Fibroblast of pulmonary artery (primary cell): ENCODE measurements around the gene PDE3B.
"Not testable (repeated sequence)": the region's sequence is repeated elsewhere in the genome, so short reads cannot be mapped to it uniquely, and the experiment has no call there.

ENCODE experiments used
- DNase-seq: peaks from one replicate; pipeline ENCODE4 v3.0.0-alpha.2; 2010; ENCODE audit warnings: low read depth
- H3K4me3 ChIP-seq: replicated peaks from 2 replicates; pipeline ENCODE4 v1.5.1; 2011; ENCODE audit warnings: low read depth, mild to moderate bottlenecking, control low read depth, low read length, moderate library complexity
- TF ChIP-seq, protein P1 (sequence below): IDR thresholded peaks from 2 replicates; pipeline ENCODE4 v1.5.1; 2011; ENCODE audit warnings: mild to moderate bottlenecking, control low read depth, low read length, inconsistent platforms; ENCODE audit errors: missing control alignments

Gene PDE3B

DNA sequence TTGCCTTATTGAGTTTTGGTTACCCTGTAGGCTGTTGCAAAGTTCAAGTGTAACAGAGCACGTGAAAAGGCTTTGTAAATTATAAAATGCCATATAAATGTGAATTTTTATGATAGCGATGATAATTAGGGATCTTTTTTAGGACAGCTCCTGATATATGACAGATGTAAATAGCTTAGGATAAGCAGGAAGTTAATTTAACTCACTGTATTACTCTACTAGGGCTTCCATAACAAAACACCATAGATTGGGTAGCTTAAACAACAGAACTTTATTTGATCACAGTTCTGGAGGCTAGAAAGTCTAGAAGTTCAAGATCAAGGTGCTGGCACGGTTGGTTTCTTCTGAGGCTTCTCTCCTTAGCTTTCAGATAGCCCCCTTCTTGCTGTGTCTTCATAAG is 17.0 kb upstream of the PDE3B start:
- no peak for DNase-seq
- TF ChIP-seq, protein P1, sequence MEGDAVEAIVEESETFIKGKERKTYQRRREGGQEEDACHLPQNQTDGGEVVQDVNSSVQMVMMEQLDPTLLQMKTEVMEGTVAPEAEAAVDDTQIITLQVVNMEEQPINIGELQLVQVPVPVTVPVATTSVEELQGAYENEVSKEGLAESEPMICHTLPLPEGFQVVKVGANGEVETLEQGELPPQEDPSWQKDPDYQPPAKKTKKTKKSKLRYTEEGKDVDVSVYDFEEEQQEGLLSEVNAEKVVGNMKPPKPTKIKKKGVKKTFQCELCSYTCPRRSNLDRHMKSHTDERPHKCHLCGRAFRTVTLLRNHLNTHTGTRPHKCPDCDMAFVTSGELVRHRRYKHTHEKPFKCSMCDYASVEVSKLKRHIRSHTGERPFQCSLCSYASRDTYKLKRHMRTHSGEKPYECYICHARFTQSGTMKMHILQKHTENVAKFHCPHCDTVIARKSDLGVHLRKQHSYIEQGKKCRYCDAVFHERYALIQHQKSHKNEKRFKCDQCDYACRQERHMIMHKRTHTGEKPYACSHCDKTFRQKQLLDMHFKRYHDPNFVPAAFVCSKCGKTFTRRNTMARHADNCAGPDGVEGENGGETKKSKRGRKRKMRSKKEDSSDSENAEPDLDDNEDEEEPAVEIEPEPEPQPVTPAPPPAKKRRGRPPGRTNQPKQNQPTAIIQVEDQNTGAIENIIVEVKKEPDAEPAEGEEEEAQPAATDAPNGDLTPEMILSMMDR, result no peak
- no peak overlapping the region for H3K4me3 ChIP-seq

DNA sequence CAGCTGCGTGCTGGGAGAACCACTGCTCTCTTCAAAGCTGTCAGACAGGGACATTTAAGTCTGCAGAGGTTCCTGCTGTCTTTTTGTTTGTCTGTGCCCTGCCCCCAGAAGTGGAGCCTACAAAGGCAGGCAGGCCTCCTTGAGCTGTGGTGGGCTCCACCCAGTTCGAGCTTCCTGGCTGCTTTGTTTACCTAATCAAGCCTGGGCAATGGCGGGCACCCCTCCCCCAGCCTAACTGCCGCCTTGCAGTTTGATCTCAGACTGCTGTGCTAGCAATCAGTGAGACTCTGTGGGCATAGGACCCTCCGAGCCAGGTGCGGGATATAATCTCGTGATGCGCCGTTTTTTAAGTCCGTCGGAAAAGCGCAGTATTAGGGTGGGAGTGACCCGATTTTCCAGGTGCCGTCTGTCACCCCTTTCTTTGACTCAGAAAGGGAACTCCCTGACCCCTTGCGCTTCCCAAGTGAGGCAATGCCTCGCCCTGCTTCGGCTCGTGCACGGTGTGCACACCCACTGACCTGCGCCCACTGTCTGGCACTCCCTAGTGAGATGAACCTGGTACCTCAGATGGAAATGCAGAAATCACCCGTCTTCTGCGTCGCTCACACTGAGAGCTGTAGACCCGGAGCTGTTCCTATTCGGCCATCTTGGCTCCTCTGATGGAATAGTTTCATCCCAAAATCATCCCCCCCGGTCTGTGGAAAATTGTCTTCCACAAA is 9.9 kb upstream of the PDE3B start:
- DNase-seq, H3K4me3 ChIP-seq: not testable (repeated sequence)

DNA sequence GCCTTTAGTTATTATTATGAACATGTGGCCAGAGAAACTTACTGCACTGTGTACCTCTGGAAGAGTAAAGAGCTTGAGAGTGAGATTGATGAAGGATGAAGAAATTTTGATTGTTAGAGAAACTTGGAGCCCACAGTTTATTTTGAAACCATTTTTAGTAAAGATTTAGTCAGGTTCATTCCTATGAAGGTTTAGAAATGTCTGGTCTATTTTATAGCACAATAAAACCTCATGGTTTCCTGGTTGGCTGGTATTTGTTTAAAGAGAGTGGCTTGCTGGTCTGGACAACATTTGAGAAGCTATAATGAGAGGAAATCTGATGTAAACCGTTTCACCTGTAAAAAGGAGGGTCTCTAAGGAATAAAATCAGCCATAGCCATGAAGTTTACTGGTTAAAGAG is 8.8 kb upstream of the PDE3B start:
- DNase-seq, result no peak
- TF ChIP-seq, protein P1, result no peak
- H3K4me3 ChIP-seq, result no peak overlapping the region

DNA sequence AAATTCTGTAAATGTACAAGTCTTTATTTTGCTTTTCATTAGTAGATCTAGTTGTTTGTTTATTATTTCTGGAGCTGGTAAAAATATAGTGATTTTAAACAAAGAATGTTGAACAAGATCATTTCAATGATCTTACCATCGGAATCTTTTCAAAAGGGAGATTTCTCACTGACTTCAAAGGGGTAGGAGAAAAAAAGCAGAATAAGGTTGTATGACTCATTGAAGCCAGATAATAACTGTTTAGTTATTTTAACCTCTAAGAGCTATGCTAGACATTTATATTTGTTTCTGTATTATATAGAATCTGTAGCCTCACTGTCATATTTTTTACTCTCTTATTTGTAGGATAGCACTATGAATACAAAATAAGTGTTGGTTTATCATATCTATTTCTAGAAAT is 8.1 kb upstream of the PDE3B start:
- DNase-seq, result no peak
- TF ChIP-seq, protein P1, result no peak
- H3K4me3 ChIP-seq, result no peak overlapping the region

DNA sequence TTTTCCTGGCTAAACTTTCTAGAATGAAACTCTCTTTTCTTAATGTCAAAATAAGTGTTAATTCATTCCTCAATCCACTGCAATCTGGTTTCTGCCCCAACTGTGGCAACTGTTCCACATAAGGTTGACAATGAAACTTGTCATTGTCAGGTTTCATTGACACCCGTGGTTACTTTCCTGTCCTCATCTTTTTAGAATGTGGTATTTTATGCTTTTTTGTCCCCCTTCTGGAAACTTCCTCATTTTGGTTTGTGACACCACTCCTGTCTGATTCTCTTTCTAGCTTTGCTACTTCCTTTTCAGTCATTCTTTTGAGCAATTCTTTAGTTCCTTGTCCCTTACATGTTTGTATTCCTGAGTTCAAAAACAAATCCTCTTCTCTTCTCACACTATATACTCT is 7.5 kb upstream of the PDE3B start:
- no peak for DNase-seq
- H3K4me3 ChIP-seq, result no peak overlapping the region
- TF ChIP-seq, protein P1, result no peak

DNA sequence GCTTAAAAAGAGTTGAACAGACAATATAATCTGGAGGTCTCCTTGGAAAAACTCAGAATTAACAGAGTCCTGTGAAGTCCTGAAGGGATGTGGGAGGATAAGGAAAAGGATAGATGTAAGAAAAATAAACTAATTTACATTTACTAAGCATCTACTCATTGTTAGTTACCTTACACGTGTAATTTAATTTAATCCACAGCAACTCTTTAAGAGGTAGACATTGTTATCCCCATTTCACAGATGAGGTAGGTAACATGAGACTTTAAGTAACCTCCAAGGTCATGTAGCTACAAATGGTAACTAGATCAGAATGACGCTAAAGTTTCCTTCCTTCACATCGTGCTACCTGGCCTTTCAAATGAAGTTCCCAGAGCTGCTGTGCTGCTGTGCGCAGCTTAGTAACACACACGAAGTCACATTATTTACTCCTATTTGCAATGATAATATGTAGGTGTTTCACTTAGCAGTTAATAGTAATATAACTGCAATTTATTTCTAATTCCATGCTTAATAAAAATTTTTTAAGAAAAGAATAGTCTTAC is 5.7 kb upstream of the PDE3B start:
- DNase-seq, result no peak
- H3K4me3 ChIP-seq, result no peak overlapping the region
- TF ChIP-seq, protein P1, result no peak

DNA sequence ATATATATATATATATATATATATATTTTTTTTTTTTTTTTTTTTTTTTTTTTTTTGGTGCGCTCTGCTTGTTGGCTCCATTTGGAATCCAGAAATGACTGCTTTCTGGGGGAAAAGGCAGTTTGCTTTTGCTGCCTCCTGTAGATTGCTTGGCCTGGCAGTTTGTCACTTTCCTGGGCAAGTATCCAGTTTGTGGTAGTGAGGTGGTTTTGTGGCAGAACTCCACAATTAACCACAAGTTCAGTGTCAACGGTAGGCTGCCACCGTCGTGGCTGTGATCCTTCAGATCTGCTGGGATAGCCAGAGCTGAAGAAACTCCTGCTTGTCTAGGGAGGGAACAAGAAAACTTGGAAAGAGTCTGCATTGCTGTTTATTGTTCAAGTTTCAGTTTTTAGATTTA is 5.0 kb upstream of the PDE3B start:
- TF ChIP-seq, protein P1, result no peak
- no peak for DNase-seq

More for the DNA sequence above, 5.0 kb upstream of the PDE3B start:
- no peak overlapping the region for H3K4me3 ChIP-seq
